Measurements from ENCODE around the gene CACFD1. TPM values are rescaled to one million over a fixed set of nuclear protein-coding genes. Genes with fewer than 3 reads are reported as not detected.

The CACFD1 gene
- polyA plus RNA-seq, 1 donor from 2014 or later: 75.4 TPM

- TF ChIP-seq SMC3 (conservative IDR thresholded peaks at IDR 0.05; ENCODE audit: poor library complexity): no peak
- TF ChIP-seq CTCF (IDR thresholded peaks at IDR 0.05; ENCODE audit: poor library complexity, severe bottlenecking): no peak
- TF ChIP-seq REST (IDR thresholded peaks at IDR 0.05; ENCODE audit: borderline replicate concordance): no peak
- TF ChIP-seq POLR2AphosphoS5 (IDR thresholded peaks at IDR 0.05): no peak
- TF ChIP-seq TAF1 (IDR thresholded peaks at IDR 0.05; ENCODE audit: low read depth): no peak
- no peak for TF ChIP-seq RAD21 (conservative IDR thresholded peaks at IDR 0.05)
- no peak for TF ChIP-seq EZH2 (IDR thresholded peaks at IDR 0.05; ENCODE audit: borderline replicate concordance, insufficient read depth, low read length, poor library complexity, severe bottlenecking)
- no peak for TF ChIP-seq EP300 (conservative IDR thresholded peaks at IDR 0.05; ENCODE audit: poor library complexity, severe bottlenecking)
- no peak overlapping the region for H3K9ac ChIP-seq (ENCODE audit: low read length)
- H3F3A ChIP-seq (ENCODE audit: insufficient read depth, low read length, poor library complexity, severe bottlenecking): no peaks in the 10 kb centered on the region
- no peak overlapping the region for H2AFZ ChIP-seq (ENCODE audit: low read depth, low read length)
- H3K27me3 ChIP-seq (ENCODE audit: insufficient read depth, low read depth, low read length): no peaks in the 10 kb centered on the region
- H3K27ac ChIP-seq (ENCODE audit: low read length): no peak overlapping the region
- H3K9me3 ChIP-seq (ENCODE audit: low read length): no peaks in the 10 kb centered on the region
- no peaks in the 10 kb centered on the region for H3K36me3 ChIP-seq (ENCODE audit: insufficient read depth, low read length)
- no peaks in the 10 kb centered on the region for H3K79me2 ChIP-seq (replicated peaks; ENCODE audit: insufficient read depth, low read length)
- H4K20me1 ChIP-seq (ENCODE audit: insufficient read depth): no peaks in the 10 kb centered on the region
- H3K4me2 ChIP-seq (ENCODE audit: low read length): no peak overlapping the region
- H3K4me3 ChIP-seq (ENCODE audit: low read length): no peak overlapping the region
- no peaks in the 10 kb centered on the region for H3K9me2 ChIP-seq (ENCODE audit: insufficient read depth, low read length)
These were observed 16.5 kb downstream of the CACFD1 start for GRCh38 chr9:133476036-133476931.

- H3F3A ChIP-seq (ENCODE audit: insufficient read depth, low read length, poor library complexity, severe bottlenecking): no peaks in the 10 kb centered on the region
- no peak overlapping the region for H3K27ac ChIP-seq (ENCODE audit: low read length)
- no peaks in the 10 kb centered on the region for H3K79me2 ChIP-seq (replicated peaks; ENCODE audit: insufficient read depth, low read length)
- H3K4me2 ChIP-seq (ENCODE audit: low read length): no peak overlapping the region
- no peaks in the 10 kb centered on the region for H3K27me3 ChIP-seq (ENCODE audit: insufficient read depth, low read depth, low read length)
- H3K9me2 ChIP-seq (ENCODE audit: insufficient read depth, low read length): no peaks in the 10 kb centered on the region
- H2AFZ ChIP-seq (ENCODE audit: low read depth, low read length): no peak overlapping the region
- no peak overlapping the region for H3K4me3 ChIP-seq (ENCODE audit: low read length)
- H3K9ac ChIP-seq (ENCODE audit: low read length): no peak overlapping the region
- H4K20me1 ChIP-seq (ENCODE audit: insufficient read depth): no peaks in the 10 kb centered on the region
- TF ChIP-seq SMC3 (conservative IDR thresholded peaks at IDR 0.05; ENCODE audit: poor library complexity) (no peak), REST (IDR thresholded peaks at IDR 0.05; ENCODE audit: borderline replicate concordance) (no peak), EP300 (conservative IDR thresholded peaks at IDR 0.05; ENCODE audit: poor library complexity, severe bottlenecking) (no peak)
- H3K36me3 ChIP-seq (ENCODE audit: insufficient read depth, low read length): no peaks in the 10 kb centered on the region
- no peaks in the 10 kb centered on the region for H3K9me3 ChIP-seq (ENCODE audit: low read length)
These were observed 17.2 kb downstream of the CACFD1 start for GRCh38 chr9:133476941-133477340.
